Measurements from ENCODE around the gene PLEKHF1.
"Not testable (repeated sequence)": the region's sequence is repeated elsewhere in the genome, so short reads cannot be mapped to it uniquely, and the experiment has no call there.

The PLEKHF1 gene

DNA sequence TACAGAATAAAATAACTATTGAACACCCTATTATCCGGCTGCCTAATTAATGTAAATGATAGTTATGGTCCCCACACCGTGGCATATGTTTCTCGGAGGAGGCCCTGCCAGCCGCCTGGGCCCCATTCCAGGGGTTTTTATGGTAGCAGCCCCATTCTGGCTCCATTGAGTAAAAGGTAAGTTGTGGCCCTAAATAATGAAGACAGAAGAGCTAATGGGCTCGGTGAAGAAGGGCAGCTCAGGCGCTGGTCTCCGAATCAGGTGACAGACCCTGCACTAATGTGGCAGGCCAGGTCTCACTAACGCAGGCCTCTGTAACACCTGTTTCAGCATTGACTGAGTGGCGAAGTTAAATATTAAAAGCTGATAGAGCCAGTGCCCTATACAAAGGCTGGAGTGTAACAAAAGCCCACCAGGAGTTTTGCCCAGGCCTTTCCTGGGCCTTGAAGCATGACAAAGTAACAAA is 40.0 kb upstream of the PLEKHF1 start:
- H3K9me3 Mint-ChIP-seq, result no peaks in the 10 kb centered on the region
- H3K27ac Mint-ChIP-seq, result peak overlapping the region; percentile 91 to 94 (median 92)
- TF ChIP-seq CTCF (IDR thresholded peaks at IDR 0.05; ENCODE audit: unreplicated experiment in 3 of 3), result no peak
- no peaks in the 10 kb centered on the region for H3K4me1 Mint-ChIP-seq
- no peaks in the 10 kb centered on the region for H3K36me3 Mint-ChIP-seq (ENCODE audit: low read depth)
- H3K4me3 Mint-ChIP-seq, result no peak overlapping the region
- no peaks in the 10 kb centered on the region for H3K27me3 Mint-ChIP-seq (ENCODE audit: low read depth)

DNA sequence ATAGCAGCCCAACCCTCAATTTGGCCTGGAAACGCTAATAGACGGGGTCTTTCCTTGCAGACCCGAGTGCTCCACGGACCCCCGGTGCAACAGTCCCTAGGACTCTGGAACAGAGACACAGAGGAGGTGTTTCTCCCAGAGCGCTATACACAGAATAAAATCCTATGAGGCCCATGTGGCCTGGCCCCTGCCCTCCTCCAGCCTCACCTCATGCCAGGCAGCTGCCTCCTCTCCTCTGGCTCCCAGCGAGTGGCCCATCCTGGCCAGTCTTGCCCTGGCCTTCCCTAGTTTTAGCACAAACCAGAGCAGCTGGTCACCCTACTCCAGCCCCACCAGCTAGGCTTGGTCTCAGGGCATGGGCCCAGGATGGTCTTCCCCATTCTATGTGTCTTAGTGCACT is 38.9 kb upstream of the PLEKHF1 start:
- no peaks in the 10 kb centered on the region for H3K36me3 Mint-ChIP-seq (ENCODE audit: low read depth)
- TF ChIP-seq CTCF (IDR thresholded peaks at IDR 0.05; ENCODE audit: unreplicated experiment in 3 of 3), result no peak
- no peaks in the 10 kb centered on the region for H3K27me3 Mint-ChIP-seq (ENCODE audit: low read depth)

DNA sequence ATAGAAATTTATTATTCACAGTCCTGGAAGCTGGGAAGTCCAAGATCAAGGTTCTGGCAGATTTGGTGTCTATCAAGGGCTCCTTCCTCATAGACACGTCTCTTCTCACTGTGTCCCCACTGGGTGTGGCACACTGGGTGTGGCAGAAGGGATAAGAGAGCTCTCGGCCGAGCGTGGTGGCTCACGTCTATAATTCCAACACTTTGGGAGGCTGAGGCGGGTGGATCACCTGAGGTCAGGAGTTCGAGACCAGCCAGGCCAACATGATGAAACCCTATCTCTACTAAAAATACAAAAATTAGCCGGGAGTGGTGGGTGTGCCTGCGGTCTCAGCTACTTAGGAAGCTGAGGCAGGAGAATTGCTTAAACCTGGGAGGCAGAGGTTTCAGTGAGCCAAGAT is 38.4 kb upstream of the PLEKHF1 start:
- not testable (repeated sequence) for H3K4me1 Mint-ChIP-seq; H3K27me3 Mint-ChIP-seq (ENCODE audit: low read depth); H3K36me3 Mint-ChIP-seq (ENCODE audit: low read depth); H3K9me3 Mint-ChIP-seq; H3K4me3 Mint-ChIP-seq
- H3K27ac Mint-ChIP-seq, result peak overlapping the region in 1 of 3 experiments; percentile 91

More for the DNA sequence above, 38.9 kb upstream of the PLEKHF1 start:
- H3K9me3 Mint-ChIP-seq, result no peaks in the 10 kb centered on the region
- no peaks in the 10 kb centered on the region for H3K4me1 Mint-ChIP-seq
- H3K4me3 Mint-ChIP-seq, result no peak overlapping the region
- peak overlapping the region in 1 of 3 experiments; percentile 91 for H3K27ac Mint-ChIP-seq

DNA sequence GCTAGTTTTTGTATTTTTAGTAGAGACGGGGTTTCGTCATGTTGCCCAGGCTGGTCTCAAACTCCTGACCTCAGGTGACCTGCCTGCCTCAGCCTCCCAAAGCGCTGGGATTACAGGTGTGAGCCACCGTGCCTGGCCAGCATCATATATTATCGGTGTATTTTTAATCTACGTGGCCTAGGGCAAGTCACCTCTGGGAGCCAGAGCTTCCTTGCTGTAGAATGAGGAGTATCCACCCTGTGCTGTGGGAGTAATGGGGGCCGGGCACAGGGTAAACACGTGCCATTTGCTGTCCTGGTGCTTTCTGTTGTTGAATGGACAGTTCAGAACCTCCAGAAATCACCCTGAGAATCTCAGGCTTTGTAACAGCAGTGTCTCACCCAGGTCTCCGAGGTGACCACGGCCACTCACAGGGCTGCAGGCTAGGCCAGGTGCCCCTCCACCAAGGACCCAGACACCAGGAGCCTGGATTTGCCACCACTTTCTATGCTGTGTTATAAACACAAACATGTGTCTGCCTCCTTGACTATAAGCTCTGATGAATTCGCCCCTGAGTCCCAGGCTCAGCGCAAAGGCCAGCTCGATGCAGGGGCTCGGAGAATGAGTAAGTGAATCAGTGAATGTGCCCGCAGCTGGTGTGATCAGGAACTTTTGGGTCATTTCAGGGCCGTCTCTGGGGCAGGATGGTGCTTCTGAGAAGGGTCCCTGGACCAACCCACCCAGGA is 36.4 kb upstream of the PLEKHF1 start:
- Mint-ChIP-seq H3K36me3 (ENCODE audit: low read depth) (no peaks in the 10 kb centered on the region), H3K4me1 (no peaks in the 10 kb centered on the region), H3K27ac (no peak overlapping the region), H3K4me3 (no peak overlapping the region), H3K27me3 (ENCODE audit: low read depth) (no peaks in the 10 kb centered on the region), H3K9me3 (no peaks in the 10 kb centered on the region)
- no peak for TF ChIP-seq CTCF (IDR thresholded peaks at IDR 0.05; ENCODE audit: unreplicated experiment in 3 of 3)

DNA sequence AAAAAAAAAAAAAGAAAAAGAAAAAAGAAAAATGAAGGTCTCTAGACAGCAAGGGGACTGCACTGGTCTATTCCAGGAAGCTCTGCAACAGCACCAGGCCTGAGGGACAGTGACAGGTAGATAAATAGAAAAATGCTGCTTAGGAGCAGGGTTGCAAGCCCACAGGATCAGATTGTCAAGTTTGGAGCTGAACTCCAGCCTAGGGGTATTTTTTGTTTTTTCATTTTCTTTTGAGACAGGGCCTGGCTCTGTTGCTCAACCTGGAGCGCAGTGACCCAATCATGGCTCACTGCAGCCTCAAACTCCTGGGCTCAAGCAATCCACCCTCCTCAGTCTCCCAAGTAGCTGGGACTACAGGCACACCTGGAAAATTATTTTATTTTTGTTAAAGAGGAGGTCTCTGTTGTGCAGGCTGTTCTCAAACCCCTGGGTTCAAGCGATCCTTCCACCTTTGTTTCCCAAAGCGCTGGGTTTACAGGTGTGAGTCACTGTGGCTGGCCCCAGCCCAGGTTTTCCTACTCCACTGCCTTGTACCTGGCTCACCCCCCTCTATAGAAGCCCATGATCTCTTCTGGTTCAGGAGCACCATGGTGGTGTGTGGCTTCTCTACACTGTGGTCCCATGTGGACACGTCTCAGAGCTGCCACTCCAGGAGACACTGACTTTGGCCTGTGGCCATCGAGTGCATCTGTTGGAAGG is 35.3 kb upstream of the PLEKHF1 start:
- Mint-ChIP-seq H3K27me3 (ENCODE audit: low read depth) (no peaks in the 10 kb centered on the region), H3K27ac (peak overlapping the region in 1 of 3 experiments; percentile 41), H3K9me3 (no peaks in the 10 kb centered on the region), H3K4me1 (no peaks in the 10 kb centered on the region), H3K4me3 (no peak overlapping the region), H3K36me3 (ENCODE audit: low read depth) (no peaks in the 10 kb centered on the region)
- no peak for TF ChIP-seq CTCF (IDR thresholded peaks at IDR 0.05; ENCODE audit: unreplicated experiment in 3 of 3)

DNA sequence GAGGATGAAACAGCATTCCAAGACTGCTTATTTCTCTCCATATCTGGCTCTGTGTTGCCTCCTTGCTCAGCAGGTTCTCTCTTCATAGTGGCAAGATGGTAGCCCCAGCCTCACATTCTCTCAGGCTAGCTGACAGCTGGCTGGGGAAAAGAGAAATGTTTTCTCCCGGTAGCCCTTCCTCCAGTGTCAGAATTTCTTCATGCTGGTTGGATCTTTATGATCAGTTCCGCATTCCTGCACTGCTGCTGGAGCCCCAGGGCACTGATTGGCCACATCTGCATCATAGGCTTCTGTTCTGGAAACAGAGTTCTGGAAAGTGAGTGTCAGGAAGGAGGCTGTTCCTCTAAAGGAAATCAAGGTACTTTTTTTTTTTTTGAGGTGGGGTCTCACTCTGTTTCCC is 34.6 kb upstream of the PLEKHF1 start:
- Mint-ChIP-seq H3K27me3 (ENCODE audit: low read depth) (no peaks in the 10 kb centered on the region), H3K4me3 (no peak overlapping the region), H3K9me3 (no peaks in the 10 kb centered on the region), H3K36me3 (ENCODE audit: low read depth) (no peaks in the 10 kb centered on the region), H3K27ac (peak overlapping the region in 1 of 3 experiments; percentile 41), H3K4me1 (no peaks in the 10 kb centered on the region)
- no peak for TF ChIP-seq CTCF (IDR thresholded peaks at IDR 0.05; ENCODE audit: unreplicated experiment in 3 of 3)

Measured in nephron (organoid).